ENCODE measurements around the gene FBL. TPM values are rescaled to one million over a fixed set of nuclear protein-coding genes. Genes with fewer than 3 reads are reported as not detected.

FBL gene
- total and polyA plus RNA-seq, 2 of the 13 experiments (the other 11 are each of a cell fraction or from before 2014, with no cell fraction given): 153 to 468 TPM

DNA sequence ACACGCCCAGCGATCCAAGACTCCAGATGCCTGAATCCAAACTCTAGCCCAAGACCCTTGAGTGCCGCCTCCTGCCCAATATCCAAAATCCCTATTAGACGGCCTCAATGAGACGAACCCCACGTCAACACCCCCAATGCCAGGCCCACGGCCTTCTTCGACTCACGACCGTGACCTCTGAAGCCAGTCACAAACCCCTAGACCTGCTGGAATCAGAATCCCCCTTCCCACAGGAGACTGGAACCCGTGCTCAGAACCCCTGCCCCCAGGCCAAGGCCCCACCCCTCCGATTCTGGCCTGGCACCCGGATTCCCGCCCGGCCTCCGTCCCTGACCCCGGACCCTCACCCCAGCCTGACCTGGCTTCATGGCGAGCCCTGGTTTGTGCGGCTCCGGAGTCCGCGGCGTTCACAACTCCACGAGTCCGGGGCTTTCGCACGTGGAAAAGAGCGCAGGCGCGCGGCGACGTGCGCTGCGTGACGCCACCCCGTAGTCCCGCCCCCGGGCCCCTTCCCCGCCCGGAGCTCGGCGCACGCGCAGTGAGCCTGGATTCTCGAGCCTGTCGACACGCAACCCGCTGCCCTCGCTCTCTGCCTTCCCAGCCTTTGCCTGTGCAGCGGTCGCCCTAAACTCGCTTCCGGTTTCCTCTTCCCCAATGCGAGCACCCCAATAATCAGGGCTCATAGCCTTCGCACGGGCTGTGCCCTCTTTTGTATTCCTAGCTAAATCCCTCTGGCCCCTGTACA, at the start of gene FBL (continued):
- TF ChIP-seq HNRNPLL (IDR thresholded peaks at IDR 0.05; ENCODE audit: low read depth, low read length, poor library complexity, severe bottlenecking) (peak; percentile 70), ZNF746 (CRISPR knock-in tag; IDR thresholded peaks at IDR 0.05) (no peak; the same call in 1 of the 2 replicates), TSC22D2 (CRISPR knock-in tag; IDR thresholded peaks at IDR 0.05; ENCODE audit: borderline replicate concordance) (peak; percentile 31; the same call in 1 of the 2 replicates), ZNF749 (CRISPR knock-in tag; IDR thresholded peaks at IDR 0.05; ENCODE audit: borderline replicate concordance) (no peak; the same call in 1 of the 2 replicates), ZNF274 (CRISPR knock-in tag; IDR thresholded peaks at IDR 0.05) (peak; percentile 28; the same call in 1 of the 2 replicates), SIN3B (IDR thresholded peaks at IDR 0.05; ENCODE audit: low read length) (no peak), THYN1 (CRISPR knock-in tag; IDR thresholded peaks at IDR 0.05; ENCODE audit: borderline replicate concordance, low read depth) (no peak), MAFK (conservative IDR thresholded peaks at IDR 0.05 in 1 of 2, IDR thresholded peaks at IDR 0.05 in 1 of 2; ENCODE audit: low read length in 2 of 2) (no peak), NKX3-1 (CRISPR knock-in tag; IDR thresholded peaks at IDR 0.05) (peak; percentile 89; the same call in 1 of the 2 replicates), GTF2F1 (IDR thresholded peaks at IDR 0.05; ENCODE audit: low read length) (no peak), SRF (IDR thresholded peaks at IDR 0.05; ENCODE audit: low read depth, low read length) (no peak), SETDB1 (CRISPR knock-in tag; IDR thresholded peaks at IDR 0.05; ENCODE audit: borderline replicate concordance) (no peak), AGO1 (IDR thresholded peaks at IDR 0.05; ENCODE audit: low read depth, low read length, poor library complexity, severe bottlenecking) (no peak), MTA3 (CRISPR knock-in tag; IDR thresholded peaks at IDR 0.05) (no peak), XBP1 (CRISPR knock-in tag; IDR thresholded peaks at IDR 0.05) (no peak), KAT8 (CRISPR knock-in tag; IDR thresholded peaks at IDR 0.05) (peak; percentile 68; the same call in 1 of the 2 replicates), TBX2 (CRISPR knock-in tag; IDR thresholded peaks at IDR 0.05; ENCODE audit: borderline replicate concordance) (0 out of 2 replicates have a peak, but pooled peaks have one; percentile 40), ZNF816 (CRISPR knock-in tag; IDR thresholded peaks at IDR 0.05; ENCODE audit: borderline replicate concordance) (no peak), CHCHD3 (CRISPR knock-in tag; IDR thresholded peaks at IDR 0.05) (0 out of 2 replicates have a peak, but pooled peaks have one; percentile 1), MAFF (IDR thresholded peaks at IDR 0.05; ENCODE audit: low read depth, low read length) (no peak)
- TF ChIP-seq, protein P1, sequence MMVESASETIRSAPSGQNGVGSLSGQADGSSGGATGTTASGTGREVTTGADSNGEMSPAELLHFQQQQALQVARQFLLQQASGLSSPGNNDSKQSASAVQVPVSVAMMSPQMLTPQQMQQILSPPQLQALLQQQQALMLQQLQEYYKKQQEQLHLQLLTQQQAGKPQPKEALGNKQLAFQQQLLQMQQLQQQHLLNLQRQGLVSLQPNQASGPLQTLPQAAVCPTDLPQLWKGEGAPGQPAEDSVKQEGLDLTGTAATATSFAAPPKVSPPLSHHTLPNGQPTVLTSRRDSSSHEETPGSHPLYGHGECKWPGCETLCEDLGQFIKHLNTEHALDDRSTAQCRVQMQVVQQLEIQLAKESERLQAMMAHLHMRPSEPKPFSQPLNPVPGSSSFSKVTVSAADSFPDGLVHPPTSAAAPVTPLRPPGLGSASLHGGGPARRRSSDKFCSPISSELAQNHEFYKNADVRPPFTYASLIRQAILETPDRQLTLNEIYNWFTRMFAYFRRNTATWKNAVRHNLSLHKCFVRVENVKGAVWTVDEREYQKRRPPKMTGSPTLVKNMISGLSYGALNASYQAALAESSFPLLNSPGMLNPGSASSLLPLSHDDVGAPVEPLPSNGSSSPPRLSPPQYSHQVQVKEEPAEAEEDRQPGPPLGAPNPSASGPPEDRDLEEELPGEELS (CRISPR knock-in tag; IDR thresholded peaks at IDR 0.05): no peak
- TF ChIP-seq, protein P2, sequence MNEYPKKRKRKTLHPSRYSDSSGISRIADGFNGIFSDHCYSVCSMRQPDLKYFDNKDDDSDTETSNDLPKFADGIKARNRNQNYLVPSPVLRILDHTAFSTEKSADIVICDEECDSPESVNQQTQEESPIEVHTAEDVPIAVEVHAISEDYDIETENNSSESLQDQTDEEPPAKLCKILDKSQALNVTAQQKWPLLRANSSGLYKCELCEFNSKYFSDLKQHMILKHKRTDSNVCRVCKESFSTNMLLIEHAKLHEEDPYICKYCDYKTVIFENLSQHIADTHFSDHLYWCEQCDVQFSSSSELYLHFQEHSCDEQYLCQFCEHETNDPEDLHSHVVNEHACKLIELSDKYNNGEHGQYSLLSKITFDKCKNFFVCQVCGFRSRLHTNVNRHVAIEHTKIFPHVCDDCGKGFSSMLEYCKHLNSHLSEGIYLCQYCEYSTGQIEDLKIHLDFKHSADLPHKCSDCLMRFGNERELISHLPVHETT (CRISPR knock-in tag; conservative IDR thresholded peaks at IDR 0.05): no peak
- TF ChIP-seq, protein P3, sequence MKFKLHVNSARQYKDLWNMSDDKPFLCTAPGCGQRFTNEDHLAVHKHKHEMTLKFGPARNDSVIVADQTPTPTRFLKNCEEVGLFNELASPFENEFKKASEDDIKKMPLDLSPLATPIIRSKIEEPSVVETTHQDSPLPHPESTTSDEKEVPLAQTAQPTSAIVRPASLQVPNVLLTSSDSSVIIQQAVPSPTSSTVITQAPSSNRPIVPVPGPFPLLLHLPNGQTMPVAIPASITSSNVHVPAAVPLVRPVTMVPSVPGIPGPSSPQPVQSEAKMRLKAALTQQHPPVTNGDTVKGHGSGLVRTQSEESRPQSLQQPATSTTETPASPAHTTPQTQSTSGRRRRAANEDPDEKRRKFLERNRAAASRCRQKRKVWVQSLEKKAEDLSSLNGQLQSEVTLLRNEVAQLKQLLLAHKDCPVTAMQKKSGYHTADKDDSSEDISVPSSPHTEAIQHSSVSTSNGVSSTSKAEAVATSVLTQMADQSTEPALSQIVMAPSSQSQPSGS (CRISPR knock-in tag; IDR thresholded peaks at IDR 0.05): peak; percentile 52
- TF ChIP-seq, protein P4, sequence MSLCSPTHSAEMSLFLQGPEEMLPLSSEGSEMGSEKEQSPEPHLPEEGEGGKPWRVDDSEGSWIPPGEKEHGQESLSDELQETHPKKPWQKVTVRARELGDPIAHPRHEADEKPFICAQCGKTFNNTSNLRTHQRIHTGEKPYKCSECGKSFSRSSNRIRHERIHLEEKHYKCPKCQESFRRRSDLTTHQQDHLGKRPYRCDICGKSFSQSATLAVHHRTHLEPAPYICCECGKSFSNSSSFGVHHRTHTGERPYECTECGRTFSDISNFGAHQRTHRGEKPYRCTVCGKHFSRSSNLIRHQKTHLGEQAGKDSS (CRISPR knock-in tag; IDR thresholded peaks at IDR 0.05; ENCODE audit: borderline replicate concordance, low read depth): no peak
